Activated CD8-positive, alpha-beta T cell treated with anti-CD3 and anti-CD28 coated beads, Interleukin-2, amount 10 ng/mL, durations not matched to agents 7 days and 5 days (primary cell): ENCODE results near the gene HAS3. TPM values are rescaled to one million over a fixed set of nuclear protein-coding genes. Genes with fewer than 3 reads are reported as not detected.
"Not testable (repeated sequence)": the region's sequence is repeated elsewhere in the genome, so short reads cannot be mapped to it uniquely, and the experiment has no call there.

Experiments
- ATAC-seq: fragments of 150-1000 bp; cut with Tn5 transposase; one replicate; pipeline ENCODE4 v1.10.0; 2021; ENCODE audit warnings: moderate library complexity
- CTCF ChIA-PET: fragments of 350-600 bp; sonication (Branson Sonifier 250); formaldehyde crosslinking; loops from one replicate; lab custom pipeline; 2021; ENCODE audit warnings: antibody characterized with exemption; lab: Charles Lee
- POLR2A ChIA-PET: fragments of 350-600 bp; sonication (Branson Sonifier 250); formaldehyde crosslinking; loops from one replicate; lab custom pipeline; 2021; ENCODE audit warnings: antibody characterized with exemption; lab: Charles Lee
- DNase-seq: peaks from one replicate; pipeline ENCODE4 v3.0.0-alpha.2; 2020
- H3K27ac Mint-ChIP-seq: one replicate; pipeline ENCODE4 v1.8.0; 2021; ENCODE audit warnings: mild to moderate bottlenecking, mixed read lengths
- H3K27me3 Mint-ChIP-seq: one replicate; pipeline ENCODE4 v1.8.0; 2021; ENCODE audit warnings: low read depth, mixed read lengths
- H3K36me3 Mint-ChIP-seq: one replicate; pipeline ENCODE4 v1.8.0; 2021; ENCODE audit warnings: low read depth, mixed read lengths
- H3K4me1 Mint-ChIP-seq: one replicate; pipeline ENCODE4 v1.8.0; 2021; ENCODE audit warnings: low read depth, mixed read lengths
- H3K4me3 Mint-ChIP-seq: one replicate; pipeline ENCODE4 v1.8.0; 2021; ENCODE audit warnings: mild to moderate bottlenecking, mixed read lengths
- H3K9me3 Mint-ChIP-seq: one replicate; pipeline ENCODE4 v1.8.0; 2022; ENCODE audit warnings: mixed read lengths; ENCODE audit not compliant: insufficient read depth
- total RNA-seq, 2 experiments: library from RNA; stranded (reverse); gene quantifications; one replicate each; pipeline ENCODE4 v1.2.3, GENCODE V29; 2021

The HAS3 gene
- total RNA-seq, 2 experiments from 2014 or later = 0.44 to 0.47 TPM

DNA sequence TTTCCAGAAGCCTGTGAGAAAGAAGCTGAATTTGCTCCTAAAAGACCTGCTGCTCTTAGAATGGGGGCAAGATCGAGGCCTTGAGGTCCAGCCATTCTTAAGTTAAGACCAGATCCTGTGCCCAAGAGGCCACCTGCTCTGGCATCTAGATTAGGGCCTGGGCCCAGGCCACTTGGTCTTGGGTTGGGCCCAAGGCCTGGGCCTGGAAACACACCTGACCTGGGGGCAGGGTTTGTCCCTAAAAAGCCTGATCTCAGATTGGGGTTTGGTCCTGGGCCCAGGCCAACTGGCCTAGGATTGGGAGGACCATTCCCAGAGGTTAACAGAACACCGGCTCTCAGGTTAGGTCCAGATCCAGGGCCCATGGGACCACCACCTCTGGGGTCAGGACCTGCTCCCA lies 14.1 kb downstream of the HAS3 start:
- POLR2A ChIA-PET = interaction anchor here (1.4 kb wide), 1 partner anchor 13 kb away, joined by 4 read pairs; the partner anchor contains the start of genes CHTF8 and UTP4
- H3K4me1 Mint-ChIP-seq = peaks cover 8% of the 10 kb centered on the region
- H3K27ac Mint-ChIP-seq = no peak overlapping the region

DNA sequence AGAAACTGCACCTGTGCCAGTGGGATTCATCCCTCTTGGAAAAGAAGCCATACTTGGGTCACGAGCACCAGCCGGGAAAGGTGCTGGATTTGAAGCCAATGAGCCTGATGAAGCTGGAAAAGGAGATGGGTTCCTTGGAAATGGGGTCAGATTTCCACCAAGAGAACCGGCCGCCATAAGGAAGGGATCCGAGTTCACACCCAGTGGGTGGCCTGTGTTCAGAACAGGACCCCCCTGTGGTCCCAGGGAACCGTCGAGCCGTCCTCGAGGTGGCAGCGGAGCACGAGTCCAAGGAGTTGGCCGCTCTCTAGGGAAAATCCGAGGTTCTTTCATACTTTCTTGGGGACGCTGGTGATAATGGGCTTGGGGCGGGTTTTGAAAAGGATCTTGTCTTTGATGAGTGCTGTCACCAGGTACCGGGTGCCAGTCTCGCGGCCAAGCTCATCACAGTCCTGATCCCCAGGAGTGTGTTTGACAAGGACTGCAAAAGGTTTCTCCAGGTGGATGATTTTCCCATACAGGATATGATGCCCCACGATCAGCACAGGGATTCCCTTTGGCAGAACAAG lies 14.7 kb downstream of the HAS3 start:
- POLR2A ChIA-PET = interaction anchor here (1.4 kb wide), 1 partner anchor 12 kb away, joined by 4 read pairs; the partner anchor contains the start of genes CHTF8 and UTP4
- Mint-ChIP-seq H3K36me3 (peaks cover 35% of the 10 kb centered on the region), H3K27me3 (no peaks in the 10 kb centered on the region), H3K4me3 (no peak overlapping the region), H3K4me1 (peaks cover 8% of the 10 kb centered on the region), H3K9me3 (no peaks in the 10 kb centered on the region), H3K27ac (no peak overlapping the region)
- CTCF ChIA-PET = interaction anchor here (1.3 to 1.5 kb wide), 2 partner anchors 8 to 273 kb away, joined by 4 read pairs; no protein-coding TSS in a partner anchor
- DNase-seq (no peak), ATAC-seq (no peak)

More for the DNA sequence above, 14.1 kb downstream of the HAS3 start:
- CTCF ChIA-PET = no interaction called here
- no peak for DNase-seq
- no peaks in the 10 kb centered on the region for H3K27me3 Mint-ChIP-seq
- no peaks in the 10 kb centered on the region for H3K9me3 Mint-ChIP-seq
- H3K36me3 Mint-ChIP-seq = peaks cover 33% of the 10 kb centered on the region
- no peak for ATAC-seq
- no peak overlapping the region for H3K4me3 Mint-ChIP-seq

DNA sequence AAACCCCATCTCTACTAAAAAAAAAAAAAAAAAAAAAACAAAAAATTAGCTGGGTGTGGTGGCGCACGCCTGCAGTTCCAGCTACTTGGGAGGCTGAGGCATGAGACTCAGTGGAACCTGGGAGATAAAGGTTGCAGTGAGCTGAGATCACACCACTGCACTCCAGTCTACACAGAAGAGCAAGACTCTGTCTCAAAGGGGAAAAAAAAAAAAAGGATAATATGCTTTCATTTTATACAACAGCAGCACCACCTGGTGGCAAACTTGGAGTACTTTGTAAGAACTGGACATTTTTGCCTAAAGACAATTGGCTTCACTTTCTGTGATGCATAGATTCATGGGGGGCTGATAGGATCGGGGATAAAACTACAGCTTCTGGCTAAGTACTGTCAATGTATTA lies 18.5 kb downstream of the HAS3 start:
- DNase-seq (peak; percentile 80), ATAC-seq (peak; percentile 63)
- Mint-ChIP-seq H3K4me1 (peaks cover 5% of the 10 kb centered on the region), H3K36me3 (peaks cover 39% of the 10 kb centered on the region), H3K27me3 (no peaks in the 10 kb centered on the region), H3K27ac (no peak overlapping the region), H3K9me3 (no peaks in the 10 kb centered on the region), H3K4me3 (no peak overlapping the region)
- CTCF ChIA-PET = interaction anchor here (0.7 to 4.2 kb wide), 29 partner anchors 8 to 614 kb away, joined by 3 to 49 read pairs (median 4); partner anchors contain the start of gene HAS3
- POLR2A ChIA-PET = interaction anchor here (0.6 to 0.7 kb wide), 3 partner anchors 9 to 1223 kb away, joined by 3 read pairs; partner anchors contain the start of genes CHTF8, DDX19A and UTP4

DNA sequence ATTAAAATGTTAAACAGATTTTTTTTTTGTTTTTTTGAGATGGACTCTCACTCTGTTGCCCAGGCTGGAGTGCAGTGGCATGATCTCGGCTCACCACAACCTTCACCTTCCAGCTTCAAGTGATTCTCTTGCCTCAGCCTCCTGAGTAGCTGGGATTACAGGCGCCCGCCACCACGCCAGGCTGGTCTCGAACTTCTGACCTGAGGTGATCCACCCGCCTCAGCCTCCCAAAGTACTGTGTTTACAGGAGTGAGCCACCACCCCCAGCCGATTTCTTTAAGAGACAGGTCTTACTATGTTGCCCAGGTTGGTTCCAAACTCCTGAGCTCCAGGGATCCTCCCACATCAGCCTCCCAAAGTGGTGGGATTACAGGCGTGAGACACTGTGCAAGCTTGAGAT lies 19.0 kb downstream of the HAS3 start:
- H3K4me3 Mint-ChIP-seq, H3K27ac Mint-ChIP-seq, ATAC-seq, H3K27me3 Mint-ChIP-seq, DNase-seq, H3K9me3 Mint-ChIP-seq, H3K4me1 Mint-ChIP-seq: not testable (repeated sequence)
- CTCF ChIA-PET = interaction anchor here (0.7 to 4.2 kb wide), 28 partner anchors 9 to 614 kb away, joined by 3 to 49 read pairs (median 4); partner anchors contain the start of gene HAS3
- POLR2A ChIA-PET = interaction anchor here (0.6 to 0.7 kb wide), 3 partner anchors 8 to 1222 kb away, joined by 3 read pairs; partner anchors contain the start of genes CHTF8, DDX19A and UTP4
- peaks cover 38% of the 10 kb centered on the region for H3K36me3 Mint-ChIP-seq

DNA sequence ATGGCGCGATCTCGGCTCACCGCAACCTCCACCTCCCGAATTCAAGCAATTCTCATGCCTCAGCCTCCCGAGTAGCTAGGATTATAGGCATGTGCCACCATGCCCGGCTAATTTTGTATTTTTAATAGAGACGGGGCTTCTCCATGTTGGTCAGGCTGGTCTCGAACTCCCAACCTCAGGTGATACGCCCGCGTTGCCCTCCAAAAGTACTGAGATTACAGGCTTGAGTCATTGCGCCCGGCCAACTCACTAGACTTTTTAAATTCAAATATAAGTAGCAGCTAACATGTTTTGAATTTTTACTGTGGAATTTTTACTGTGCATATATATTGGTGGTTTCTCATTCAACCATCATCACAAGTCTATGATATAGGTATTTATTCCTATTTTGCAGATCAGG lies 19.5 kb downstream of the HAS3 start:
- H3K9me3 Mint-ChIP-seq, ATAC-seq, DNase-seq, H3K4me3 Mint-ChIP-seq, H3K27ac Mint-ChIP-seq, H3K27me3 Mint-ChIP-seq, POLR2A ChIA-PET: not testable (repeated sequence)
- CTCF ChIA-PET = interaction anchor here (0.9 to 4.2 kb wide), 17 partner anchors 9 to 615 kb away, joined by 3 to 49 read pairs (median 4); no protein-coding TSS in a partner anchor
- Mint-ChIP-seq H3K4me1 (peaks cover 12% of the 10 kb centered on the region), H3K36me3 (peaks cover 43% of the 10 kb centered on the region)

DNA sequence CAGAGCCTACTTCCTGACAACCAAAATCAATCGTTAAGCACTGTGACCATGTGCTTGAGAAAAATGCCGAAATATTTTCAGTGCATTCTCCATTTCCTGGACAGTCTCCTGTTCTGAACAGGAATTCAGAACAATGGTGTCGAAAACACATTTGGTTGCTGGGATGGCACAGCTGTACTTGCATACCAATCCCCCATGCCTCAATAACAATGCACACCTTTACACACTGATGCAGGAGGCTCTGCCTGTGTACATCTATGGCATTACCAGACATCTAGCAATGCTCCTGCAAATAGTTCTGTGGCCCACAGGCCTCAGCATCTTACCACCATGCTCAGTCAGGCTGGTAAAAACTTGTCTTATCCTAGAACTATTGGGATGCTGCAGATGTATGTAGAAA lies 20.8 kb downstream of the HAS3 start:
- POLR2A ChIA-PET = no interaction called here
- H3K4me1 Mint-ChIP-seq = peaks cover 23% of the 10 kb centered on the region

DNA sequence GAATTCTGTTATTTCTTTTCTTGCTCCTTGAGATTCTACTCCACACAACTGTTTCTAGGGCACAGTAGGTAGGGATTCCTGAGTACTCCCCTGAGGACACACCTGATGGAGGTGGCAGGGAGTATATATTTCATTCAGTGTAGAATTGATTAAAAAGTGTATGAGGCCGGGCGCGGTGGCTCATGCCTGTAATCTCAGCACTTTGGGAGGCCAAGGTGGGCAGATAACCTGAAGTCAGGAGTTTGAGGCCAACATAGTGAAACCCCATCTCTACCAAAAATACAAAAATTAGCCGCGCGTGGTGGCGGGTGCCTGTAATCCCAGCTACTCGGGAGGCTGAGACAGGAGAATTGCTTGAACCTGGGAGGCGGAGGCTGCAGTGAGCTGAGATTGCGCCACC lies 21.3 kb downstream of the HAS3 start:
- Mint-ChIP-seq H3K36me3 (peaks cover 33% of the 10 kb centered on the region), H3K4me1 (peaks cover 28% of the 10 kb centered on the region)
- H3K27me3 Mint-ChIP-seq, POLR2A ChIA-PET, H3K4me3 Mint-ChIP-seq, DNase-seq, H3K27ac Mint-ChIP-seq, CTCF ChIA-PET, ATAC-seq, H3K9me3 Mint-ChIP-seq: not testable (repeated sequence)

More for the DNA sequence above, 20.8 kb downstream of the HAS3 start:
- Mint-ChIP-seq H3K27me3 (no peaks in the 10 kb centered on the region), H3K36me3 (peaks cover 31% of the 10 kb centered on the region), H3K9me3 (no peaks in the 10 kb centered on the region), H3K27ac (no peak overlapping the region), H3K4me3 (no peak overlapping the region)
- ATAC-seq = no peak
- CTCF ChIA-PET = interaction anchor here (3.0 to 4.2 kb wide), 3 partner anchors 14 to 597 kb away, joined by 13 to 49 read pairs (median 16); no protein-coding TSS in a partner anchor
- no peak for DNase-seq

DNA sequence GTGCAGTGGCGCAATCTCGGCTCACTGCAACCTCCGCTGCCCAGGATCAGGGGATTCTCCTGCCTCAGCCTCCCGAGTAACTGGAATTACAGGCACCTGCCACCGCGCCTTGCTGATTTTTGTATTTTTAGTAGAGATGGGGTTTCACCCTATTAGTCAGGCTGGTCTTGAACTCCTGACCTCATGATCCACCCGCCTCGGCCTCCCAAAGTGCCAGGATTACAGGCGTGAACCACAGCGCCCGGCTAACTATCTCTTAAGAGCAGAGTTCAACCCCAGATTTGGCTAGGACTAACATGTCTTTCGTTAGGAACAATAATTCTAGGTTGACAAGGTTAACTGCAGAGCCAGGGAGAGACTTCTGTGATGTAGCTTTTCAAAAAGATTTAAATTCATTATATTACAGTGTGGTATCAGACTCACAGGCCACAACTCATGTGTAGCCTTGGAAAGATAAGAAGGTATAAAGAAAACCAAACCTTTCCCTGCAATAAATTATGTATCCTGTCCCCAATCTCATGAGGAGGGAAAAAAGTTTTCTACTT lies 22.6 kb downstream of the HAS3 start:
- ATAC-seq (no peak), DNase-seq (no peak)
- H3K4me3 Mint-ChIP-seq = no peak overlapping the region
- H3K27ac Mint-ChIP-seq = no peak overlapping the region
- H3K27me3 Mint-ChIP-seq = no peaks in the 10 kb centered on the region
- peaks cover 31% of the 10 kb centered on the region for H3K36me3 Mint-ChIP-seq
- POLR2A ChIA-PET = no interaction called here
- H3K4me1 Mint-ChIP-seq = peaks cover 30% of the 10 kb centered on the region
- no peaks in the 10 kb centered on the region for H3K9me3 Mint-ChIP-seq
- CTCF ChIA-PET = interaction anchor here (0.5 to 1.1 kb wide), 3 partner anchors 10 to 281 kb away, joined by 4 read pairs; no protein-coding TSS in a partner anchor

DNA sequence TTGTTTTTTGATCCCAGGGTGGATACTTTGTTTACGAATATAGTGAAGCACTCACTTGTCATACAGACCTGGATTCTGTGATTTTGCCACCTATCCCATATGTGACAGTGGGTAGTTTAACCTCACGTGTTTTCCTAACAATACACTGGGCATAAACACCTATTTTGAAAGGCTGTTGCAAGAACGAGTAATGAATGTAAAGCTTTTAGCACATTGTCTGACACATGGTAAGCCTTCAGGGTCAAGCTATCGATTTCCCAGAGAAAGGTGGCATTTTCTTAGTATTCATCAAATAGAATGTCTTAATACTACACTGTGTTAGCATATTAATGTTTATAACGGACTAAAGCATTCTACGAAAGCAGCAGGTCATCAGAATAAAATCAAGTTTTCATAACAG lies 25.0 kb downstream of the HAS3 start:
- Mint-ChIP-seq H3K36me3 (peaks cover 38% of the 10 kb centered on the region), H3K4me1 (peaks cover 50% of the 10 kb centered on the region)

DNA sequence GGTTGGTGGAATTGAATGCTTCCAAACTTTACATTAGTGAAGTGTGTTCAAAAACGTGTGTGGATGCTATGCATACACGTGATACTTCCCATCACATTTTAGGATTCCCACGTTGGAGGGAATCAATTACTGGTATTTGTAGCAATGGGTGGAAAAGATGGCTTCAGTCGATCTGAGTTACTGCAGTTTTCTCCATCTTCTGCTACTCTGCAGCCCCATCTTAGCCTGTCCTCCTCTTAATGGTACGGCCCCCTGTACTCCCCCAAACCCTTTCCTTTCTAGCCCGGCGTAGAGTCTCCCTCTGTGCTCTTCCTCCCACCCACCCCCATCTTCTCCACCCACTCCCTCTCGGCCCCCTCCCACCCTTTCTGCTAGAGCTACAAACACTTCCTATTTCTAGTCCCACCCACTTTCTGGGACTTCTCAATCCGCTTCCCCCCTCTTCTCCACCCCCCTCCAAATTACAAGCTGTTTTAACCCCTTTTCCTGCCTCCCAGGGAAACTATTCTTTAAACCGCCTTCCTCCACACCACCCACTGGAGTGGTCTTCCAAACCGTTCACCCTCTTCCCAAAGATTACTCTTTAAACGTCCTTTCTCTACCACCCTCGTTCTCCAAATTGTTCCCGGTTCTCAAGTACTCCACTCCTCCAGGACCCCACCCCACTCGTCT lies 25.9 kb downstream of the HAS3 start:
- Mint-ChIP-seq H3K4me1 (peaks cover 50% of the 10 kb centered on the region), H3K9me3 (no peaks in the 10 kb centered on the region), H3K4me3 (peak overlapping the region; percentile 94), H3K36me3 (peaks cover 40% of the 10 kb centered on the region), H3K27ac (peak overlapping the region; percentile 92), H3K27me3 (no peaks in the 10 kb centered on the region)
- DNase-seq = no peak
- ChIA-PET CTCF (interaction anchor here (1.1 to 2.1 kb wide), 3 partner anchors 18 to 284 kb away, joined by 3 to 9 read pairs (median 7); no protein-coding TSS in a partner anchor), POLR2A (interaction anchor here (0.6 to 1.0 kb wide), 3 partner anchors 22 to 101 kb away, joined by 4 to 5 read pairs (median 5); partner anchors contain the start of gene HAS3)
- no peak for ATAC-seq

More for the DNA sequence above, 25.0 kb downstream of the HAS3 start:
- no peaks in the 10 kb centered on the region for H3K9me3 Mint-ChIP-seq
- no peaks in the 10 kb centered on the region for H3K27me3 Mint-ChIP-seq
- POLR2A ChIA-PET = interaction anchor here (0.6 kb wide), 1 partner anchor 63 kb away, joined by 3 read pairs; no protein-coding TSS in a partner anchor
- CTCF ChIA-PET = interaction anchor here (1.1 to 2.1 kb wide), 5 partner anchors 18 to 602 kb away, joined by 3 to 9 read pairs (median 5); no protein-coding TSS in a partner anchor
- H3K27ac Mint-ChIP-seq = no peak overlapping the region
- ATAC-seq (no peak), DNase-seq (no peak)
- no peak overlapping the region for H3K4me3 Mint-ChIP-seq

DNA sequence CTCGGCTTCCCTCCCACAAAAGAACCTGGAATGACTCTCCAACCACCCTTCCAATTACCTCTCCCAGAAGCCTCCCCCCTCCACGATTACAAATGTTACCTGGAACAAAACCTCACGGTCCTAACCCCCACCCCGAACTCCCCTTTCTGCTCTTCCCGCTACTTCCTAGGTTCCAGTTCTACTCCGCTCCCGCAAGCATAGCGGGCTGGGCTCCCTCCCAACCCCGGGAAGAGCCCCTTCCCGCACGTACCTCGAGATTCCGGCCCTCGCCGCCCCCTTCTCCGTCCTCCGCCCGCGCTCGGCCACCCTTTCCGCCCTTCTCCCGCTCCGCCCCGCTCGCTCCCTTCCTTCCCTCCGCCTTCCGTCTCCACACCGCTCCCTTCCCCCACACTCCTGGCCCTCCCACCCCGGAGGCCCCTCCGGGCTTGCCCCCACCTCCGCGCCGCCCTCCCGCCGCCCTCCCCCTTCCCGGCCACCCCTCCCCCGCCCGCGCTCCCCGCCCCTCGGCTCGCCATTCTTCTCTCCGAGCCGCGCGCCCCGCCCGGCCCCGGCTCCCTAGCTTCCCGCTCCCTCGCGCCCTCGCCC lies 26.5 kb downstream of the HAS3 start:
- no peaks in the 10 kb centered on the region for H3K27me3 Mint-ChIP-seq
- no peaks in the 10 kb centered on the region for H3K9me3 Mint-ChIP-seq
- peak overlapping the region; percentile 94 for H3K4me3 Mint-ChIP-seq
- CTCF ChIA-PET = interaction anchor here (1.5 kb wide), 1 partner anchor 611 kb away, joined by 5 read pairs; no protein-coding TSS in a partner anchor
- ATAC-seq (peak; percentile 45), DNase-seq (peak; percentile 82)
- peaks cover 42% of the 10 kb centered on the region for H3K36me3 Mint-ChIP-seq
- peaks cover 53% of the 10 kb centered on the region for H3K4me1 Mint-ChIP-seq
- POLR2A ChIA-PET = interaction anchor here (0.6 to 1.7 kb wide), 12 partner anchors 9 to 295 kb away, joined by 3 to 8 read pairs (median 4); partner anchors contain the start of genes HAS3, SNTB2 and TANGO6
- peak overlapping the region; percentile 92 for H3K27ac Mint-ChIP-seq
